Measurements from ENCODE around the gene YIPF3. TPM values are rescaled to one million over a fixed set of nuclear protein-coding genes. Genes with fewer than 3 reads are reported as not detected.

YIPF3 gene
- 44.9 and 46.2 TPM in 2 replicates for total RNA-seq (2013; cell fraction: nucleolus; rRNA removed)
- total RNA-seq (2014; rRNA removed) = 45.0 and 46.5 TPM in 2 replicates
- total RNA-seq (2014; rRNA removed; fragmentation: Illumina TruSeq; extraction: Trizol) = 20.2 and 20.5 TPM in 2 replicates
- 43.0 and 47.6 TPM in 2 replicates for total RNA-seq (2021)
- 29.7 TPM for polyA plus RNA-seq (2011; ENCODE audit: low read depth)
- 38.2 and 88.8 TPM in 2 replicates for polyA plus RNA-seq (2011; rRNA removed)
- 59.6 and 67.2 TPM in 2 replicates for polyA plus RNA-seq (2011; cell fraction: cytosol; rRNA removed)
- polyA plus RNA-seq (2011; cell fraction: nucleus; rRNA removed) = 129 and 158 TPM in 2 replicates
- polyA plus RNA-seq (2012) = 48.1 and 48.5 TPM in 2 replicates
- 33.5 and 42.4 TPM in 2 replicates for polyA plus RNA-seq (2014; fragmentation: Illumina TruSeq; extraction: Trizol)
- polyA plus RNA-seq (2014; fragmentation: Nextera tagmentation; extraction: Ambion mirVana) = 10 to 100 TPM; 25.0 to 29.8 TPM
- 36.6 and 44.3 TPM in 2 replicates for polyA plus RNA-seq (2014; rRNA removed)
- polyA plus RNA-seq (2016; fragmentation: Nextera tagmentation; extraction: Ambion mirVana) = 10 to 100 TPM; 60.4 TPM
- 80.2 and 138 TPM in 2 replicates for polyA minus RNA-seq (2011; rRNA and poly(A)+ RNA removed)
- polyA minus RNA-seq (2011; cell fraction: cytosol; rRNA and poly(A)+ RNA removed) = 14.8 and 20.0 TPM in 2 replicates
- 35.5 and 44.6 TPM in 2 replicates for polyA minus RNA-seq (2011; cell fraction: nucleus; rRNA and poly(A)+ RNA removed)
- percentile 88 among the genes with signal in this experiment for Bru-seq, nascent RNA
- percentile 88 among the genes with signal in this experiment for BruChase-seq, experiment 1, labeled RNA remaining after a 6-hour chase
- percentile 86 among the genes with signal in this experiment for BruChase-seq, experiment 2, labeled RNA remaining after a 2-hour chase
- long read RNA-seq, experiment 1, transcript YIPF3-202 (9 exons, 1,576 nt) = major isoform, 40 of 46 reads
- long read RNA-seq, experiment 1, partial matches to known transcripts = 1 of 46 reads
- long read RNA-seq, experiment 1, other reads (novel, unspliced or antisense) = 4 of 46 reads
- long read RNA-seq, experiment 2, transcript YIPF3-202 (9 exons, 1,576 nt) = major isoform, 38 of 45 reads
- long read RNA-seq, experiment 2, partial matches to known transcripts = 4 of 45 reads
- long read RNA-seq, experiment 2, other reads (novel, unspliced or antisense) = 2 of 45 reads

DNA sequence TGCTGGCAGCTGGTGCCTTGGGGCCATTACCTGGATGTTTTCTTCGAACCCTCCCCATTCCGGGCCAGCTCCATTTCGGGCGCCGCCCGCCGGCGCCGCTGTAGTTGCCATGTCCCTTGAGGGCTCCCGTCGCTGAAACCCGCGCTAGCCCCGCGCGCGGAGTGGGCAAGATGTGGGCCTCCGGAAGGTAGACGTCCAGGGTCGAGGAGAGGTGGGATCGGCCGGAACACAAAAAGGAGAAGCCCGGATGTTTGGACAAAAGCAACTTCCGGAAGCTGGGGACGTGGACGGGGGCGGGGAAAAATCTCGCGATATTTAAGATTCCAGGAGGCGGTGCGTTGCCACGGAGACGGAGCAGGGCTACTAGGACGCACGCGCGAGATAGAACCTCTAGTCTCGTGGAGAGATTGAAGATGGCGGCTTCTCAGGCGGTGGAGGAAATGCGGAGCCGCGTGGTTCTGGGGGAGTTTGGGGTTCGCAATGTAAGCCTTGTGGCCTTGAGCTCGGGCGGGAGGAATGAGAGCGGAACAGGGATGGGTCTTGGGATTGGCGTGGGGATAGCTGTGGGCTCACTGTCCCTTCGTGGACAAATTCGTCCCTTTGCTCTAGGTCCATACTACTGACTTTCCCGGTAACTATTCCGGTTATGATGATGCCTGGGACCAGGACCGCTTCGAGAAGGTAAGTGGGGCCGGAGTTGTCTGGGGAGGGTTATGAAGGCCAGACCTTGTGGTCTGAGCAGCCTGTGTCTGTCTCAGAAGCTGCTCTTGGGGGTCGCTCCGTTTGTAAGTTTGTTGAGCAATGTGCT lies at the start of gene YIPF3, which contains the start of gene POLR1C:
Gene YIPF3 (minus strand): TSS at position 230 of the 808 bp plus-strand sequence. CDS start 119 bp downstream, at position 111.
Gene POLR1C (plus strand): TSS at position 393 of the 808 bp plus-strand sequence. CDS start 21 bp downstream, at position 414.
- H3K9me3 ChIP-seq (replicated peaks; ENCODE audit: control insufficient read depth, insufficient read depth, low read length) = no peaks in the 10 kb centered on the region
- FAIRE-seq (peak; percentile 96), DNase-seq (ENCODE audit: low read depth, low spot score) (peak; percentile 95), ATAC-seq (peak; percentile 95)
- H2AFZ ChIP-seq (ENCODE audit: control insufficient read depth, low read depth, low read length) = peak within 1 kb of the TSS; percentile 63
- H3K27ac ChIP-seq (ENCODE audit: control insufficient read depth, insufficient read depth) = peak within 1 kb of the TSS; percentile 76
- no TSS peak for BruUV-seq (replicated peaks)
- ChIA-PET SMC1A (ENCODE audit: uncharacterized antibody, unreplicated experiment) (interaction anchor here (0.5 to 3.1 kb wide), 3 partner anchors 11 to 224 kb away, joined by 3 to 16 read pairs (median 3); no protein-coding TSS in a partner anchor), POLR2A (interaction anchor here (0.5 to 1.7 kb wide), 10 partner anchors 8 to 587 kb away, joined by 3 to 9 read pairs (median 4); partner anchors contain the start of gene TJAP1), RAD21 (ENCODE audit: unreplicated experiment) (interaction anchor here (1.0 to 1.4 kb wide), 6 partner anchors 10 to 155 kb away, joined by 3 to 4 read pairs (median 3); partner anchors contain the start of gene TJAP1), CTCF (interaction anchor here (0.6 to 3.3 kb wide), 8 partner anchors 8 to 119 kb away, joined by 3 to 28 read pairs (median 3); partner anchors contain the start of genes GTPBP2 and XPO5)
- peaks cover 41% of the 10 kb centered on the region for H3K79me2 ChIP-seq (ENCODE audit: control insufficient read depth, insufficient read depth, low read length)
- H3K4me2 ChIP-seq (ENCODE audit: control insufficient read depth, insufficient read depth) = peak within 1 kb of the TSS; percentile 93
- intact Hi-C loops (cut with micrococcal nuclease; ENCODE audit: unreplicated experiment) = loop anchor here (2.0 kb wide), 1 partner anchor 346 kb away; the partner anchor contains the start of gene SRF
- WGBS (ENCODE audit: insufficient coverage, insufficient replicate concordance, low lambda C conversion rate, missing lambda C conversion rate) = under 1% methylated on average over 57 of the region's 57 CpGs
- H3K4me3 ChIP-seq = peak within 1 kb of the TSS; percentile 80
- no peaks in the 10 kb centered on the region for H4K20me1 ChIP-seq (ENCODE audit: control insufficient read depth, insufficient read depth)
- H3K36me3 ChIP-seq (ENCODE audit: control insufficient read depth in 2 of 2, insufficient read depth in 2 of 2, low read length in 1 of 2) = peaks cover 18 to 28% of the 10 kb centered on the region in 2 experiments
- H3K9ac ChIP-seq (ENCODE audit: control insufficient read depth, insufficient read depth, low read length) = peak within 1 kb of the TSS; percentile 88
- H3K27me3 ChIP-seq (replicated peaks in 1 of 2; ENCODE audit: control insufficient read depth in 2 of 2, insufficient read depth in 2 of 2, low read length in 1 of 2) = no peaks in the 10 kb centered on the region
- peaks cover 6% of the 10 kb centered on the region for H3K4me1 ChIP-seq (ENCODE audit: control insufficient read depth, insufficient read depth, low read length)
- in situ Hi-C loops (cut with MboI) = no loop called here
- TF ChIP-seq RELA (IDR thresholded peaks at IDR 0.05; ENCODE audit: borderline replicate concordance, partially characterized antibody) (no peak), NR2F1 (conservative IDR thresholded peaks at IDR 0.05) (no peak; the same call in 1 of the 2 replicates), ZBED1 (IDR thresholded peaks at IDR 0.05; ENCODE audit: borderline replicate concordance) (no peak), RCOR1 (conservative IDR thresholded peaks at IDR 0.05; ENCODE audit: low read depth, low read length) (peak; percentile 94; the same call in 1 of the 2 replicates), ATF7 (IDR thresholded peaks at IDR 0.05; ENCODE audit: low read depth) (no peak), RUNX3 (IDR thresholded peaks at IDR 0.05; ENCODE audit: low read length) (peak; percentile 21; the same call in 1 of the 2 replicates), SIN3A (IDR thresholded peaks at IDR 0.05; ENCODE audit: low read depth, low read length) (peak; percentile 72), ASH2L (IDR thresholded peaks at IDR 0.05; ENCODE audit: borderline replicate concordance, low read depth) (peak; percentile 90; the same call in 1 of the 2 replicates), SIX5 (IDR thresholded peaks at IDR 0.05; ENCODE audit: low read depth, low read length, severe bottlenecking) (peak; percentile 49), MAX (IDR thresholded peaks at IDR 0.05; ENCODE audit: low read depth, low read length) (peak; percentile 92; the same call in 1 of the 2 replicates), RBBP5 (conservative IDR thresholded peaks at IDR 0.05) (no peak), EED (IDR thresholded peaks at IDR 0.05; ENCODE audit: low read depth) (no peak), ATF3 (IDR thresholded peaks at IDR 0.05; ENCODE audit: borderline replicate concordance, extremely low read depth, low read depth, low read length) (no peak), NR2C2 (IDR thresholded peaks at IDR 0.05; ENCODE audit: borderline replicate concordance, control insufficient read depth, insufficient read length, low read depth) (no peak), CBX3 (IDR thresholded peaks at IDR 0.05; ENCODE audit: borderline replicate concordance, low read depth) (no peak), MEF2B (IDR thresholded peaks at IDR 0.05; ENCODE audit: partially characterized antibody, poor library complexity, severe bottlenecking) (peak; percentile 60)
- TF ChIP-seq, protein P1, sequence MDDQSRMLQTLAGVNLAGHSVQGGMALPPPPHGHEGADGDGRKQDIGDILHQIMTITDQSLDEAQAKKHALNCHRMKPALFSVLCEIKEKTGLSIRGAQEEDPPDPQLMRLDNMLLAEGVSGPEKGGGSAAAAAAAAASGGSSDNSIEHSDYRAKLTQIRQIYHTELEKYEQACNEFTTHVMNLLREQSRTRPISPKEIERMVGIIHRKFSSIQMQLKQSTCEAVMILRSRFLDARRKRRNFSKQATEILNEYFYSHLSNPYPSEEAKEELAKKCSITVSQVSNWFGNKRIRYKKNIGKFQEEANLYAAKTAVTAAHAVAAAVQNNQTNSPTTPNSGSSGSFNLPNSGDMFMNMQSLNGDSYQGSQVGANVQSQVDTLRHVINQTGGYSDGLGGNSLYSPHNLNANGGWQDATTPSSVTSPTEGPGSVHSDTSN (IDR thresholded peaks at IDR 0.05; ENCODE audit: insufficient replicate concordance, low read depth, low read length) = no peak

Data from GM12878 (cell line).